Skeletal muscle satellite cell (primary cell): ENCODE measurements around the gene ZFP57. TPM values are rescaled to one million over a fixed set of nuclear protein-coding genes. Genes with fewer than 3 reads are reported as not detected.
A peak's percentile ranks its signal among the peaks of the same experiment; 100 is the strongest.

Source experiments
- H3K27me3 ChIP-seq: 2 replicates; pipeline ENCODE4 v1.7.0; 2013; ENCODE audit warnings: low read length; ENCODE audit not compliant: control insufficient read depth, insufficient read depth
- H3K36me3 ChIP-seq: 2 replicates; pipeline ENCODE4 v1.7.0; 2013; ENCODE audit warnings: mild to moderate bottlenecking, control low read depth, low read length; ENCODE audit not compliant: insufficient read depth
- H3K4me1 ChIP-seq: 2 replicates; pipeline ENCODE4 v1.7.0; 2013; ENCODE audit warnings: low read length; ENCODE audit not compliant: control insufficient read depth, insufficient read depth
- H3K4me2 ChIP-seq: 2 replicates; pipeline ENCODE4 v1.7.0; 2013; ENCODE audit warnings: mild to moderate bottlenecking, low read length
- H3K4me3 ChIP-seq: 2 replicates; pipeline ENCODE4 v1.7.0; 2013; ENCODE audit warnings: low read length
- H3K9ac ChIP-seq: 2 replicates; pipeline ENCODE4 v1.7.0; 2013; ENCODE audit warnings: mild to moderate bottlenecking, low read depth, low read length, moderate library complexity
- H3K9me3 ChIP-seq: replicated peaks from 2 replicates; pipeline ENCODE4 v1.7.0; 2013; ENCODE audit warnings: mild to moderate bottlenecking, control low read depth, low read length
- total RNA-seq: library from RNA; depleted of rRNA; stranded (reverse); fragments of >200 nt; gene quantifications from 2 replicates; pipeline ENCODE4 v1.2.3, GENCODE V29; 2012; rRNA removed

ZFP57 gene
- total RNA-seq = 0.51 TPM in 1 of 2 replicates, not detected in the other

GRCh38 chr6:29680904-29681303, at the start of gene ZFP57:
Gene ZFP57, minus strand, starts transcription at chr6:29681152. Its CDS starts 4,149 bp downstream, at chr6:29677003.
- Histone ChIP-seq H3K4me3 (no peak within 1 kb of the TSS), H3K4me2 (no peak within 1 kb of the TSS), H3K4me1 (no peaks in the 10 kb centered on the region), H3K9me3 (no peaks in the 10 kb centered on the region), H3K9ac (no peak within 1 kb of the TSS), H3K36me3 (no peaks in the 10 kb centered on the region), H3K27me3 (peaks cover 17% of the 10 kb centered on the region)

- Histone ChIP-seq H3K4me1 (no peaks in the 10 kb centered on the region), H3K4me3 (no peak overlapping the region), H3K4me2 (no peak overlapping the region), H3K9me3 (no peaks in the 10 kb centered on the region), H3K9ac (no peak overlapping the region), H3K36me3 (no peaks in the 10 kb centered on the region), H3K27me3 (peaks cover 12% of the 10 kb centered on the region)
These were observed 49.7 kb upstream of the ZFP57 start for GRCh38 chr6:29730575-29731126.

GRCh38 chr6:29729774-29730328, 48.9 kb upstream of the ZFP57 start:
- no peaks in the 10 kb centered on the region for H3K36me3 ChIP-seq
- H3K4me2 ChIP-seq = no peak overlapping the region

GRCh38 chr6:29728875-29729270, 47.9 kb upstream of the ZFP57 start:
- Histone ChIP-seq H3K36me3 (no peaks in the 10 kb centered on the region), H3K4me1 (no peaks in the 10 kb centered on the region), H3K4me2 (no peak overlapping the region)

More at GRCh38 chr6:29729774-29730328, 48.9 kb upstream of the ZFP57 start:
- no peak overlapping the region for H3K9ac ChIP-seq
- no peaks in the 10 kb centered on the region for H3K9me3 ChIP-seq
- peaks cover 12% of the 10 kb centered on the region for H3K27me3 ChIP-seq
- H3K4me3 ChIP-seq = no peak overlapping the region
- H3K4me1 ChIP-seq = no peaks in the 10 kb centered on the region

GRCh38 chr6:29728173-29728874, 47.4 kb upstream of the ZFP57 start:
- H3K4me2 ChIP-seq = no peak overlapping the region
- H3K9me3 ChIP-seq = no peaks in the 10 kb centered on the region
- no peak overlapping the region for H3K4me3 ChIP-seq
- H3K27me3 ChIP-seq = peaks cover 22% of the 10 kb centered on the region
- peaks cover 5% of the 10 kb centered on the region for H3K4me1 ChIP-seq
- H3K9ac ChIP-seq = no peak overlapping the region
- H3K36me3 ChIP-seq = no peaks in the 10 kb centered on the region

More at GRCh38 chr6:29728875-29729270, 47.9 kb upstream of the ZFP57 start:
- H3K4me3 ChIP-seq = no peak overlapping the region
- no peak overlapping the region for H3K9ac ChIP-seq
- peaks cover 19% of the 10 kb centered on the region for H3K27me3 ChIP-seq
- H3K9me3 ChIP-seq = no peaks in the 10 kb centered on the region

GRCh38 chr6:29727637-29728036, 46.7 kb upstream of the ZFP57 start:
- H3K4me1 ChIP-seq = peaks cover 6% of the 10 kb centered on the region

GRCh38 chr6:29726571-29727194, 45.7 kb upstream of the ZFP57 start:
- Histone ChIP-seq H3K4me2 (no peak overlapping the region), H3K4me1 (peaks cover 6% of the 10 kb centered on the region), H3K4me3 (no peak overlapping the region), H3K9me3 (no peaks in the 10 kb centered on the region), H3K9ac (no peak overlapping the region), H3K27me3 (peaks cover 22% of the 10 kb centered on the region), H3K36me3 (no peaks in the 10 kb centered on the region)

More at GRCh38 chr6:29727637-29728036, 46.7 kb upstream of the ZFP57 start:
- Histone ChIP-seq H3K27me3 (peaks cover 22% of the 10 kb centered on the region), H3K4me3 (no peak overlapping the region), H3K9ac (no peak overlapping the region), H3K36me3 (no peaks in the 10 kb centered on the region), H3K4me2 (no peak overlapping the region), H3K9me3 (no peaks in the 10 kb centered on the region)

- peaks cover 6% of the 10 kb centered on the region for H3K4me1 ChIP-seq
- no peaks in the 10 kb centered on the region for H3K36me3 ChIP-seq
- no peak overlapping the region for H3K4me3 ChIP-seq
These were observed 45.0 kb upstream of the ZFP57 start for GRCh38 chr6:29726001-29726400.

GRCh38 chr6:29724937-29725869, 44.3 kb upstream of the ZFP57 start:
- peaks cover 6% of the 10 kb centered on the region for H3K4me1 ChIP-seq
- H3K4me2 ChIP-seq = no peak overlapping the region
- no peaks in the 10 kb centered on the region for H3K9me3 ChIP-seq
- H3K27me3 ChIP-seq = peaks cover 18% of the 10 kb centered on the region
- H3K4me3 ChIP-seq = no peak overlapping the region
- H3K36me3 ChIP-seq = no peaks in the 10 kb centered on the region
- H3K9ac ChIP-seq = no peak overlapping the region

More at GRCh38 chr6:29726001-29726400, 45.0 kb upstream of the ZFP57 start:
- Histone ChIP-seq H3K9me3 (no peaks in the 10 kb centered on the region), H3K4me2 (no peak overlapping the region), H3K27me3 (peaks cover 22% of the 10 kb centered on the region), H3K9ac (no peak overlapping the region)

GRCh38 chr6:29723666-29724588, 43.0 kb upstream of the ZFP57 start:
- peak overlapping the region; percentile 77 for H3K4me2 ChIP-seq
- H3K36me3 ChIP-seq = no peaks in the 10 kb centered on the region
- peaks cover 6% of the 10 kb centered on the region for H3K4me1 ChIP-seq
- peak overlapping the region; percentile 36 for H3K9ac ChIP-seq
- H3K4me3 ChIP-seq = peak overlapping the region; percentile 66
- H3K27me3 ChIP-seq = peaks cover 13% of the 10 kb centered on the region
- H3K9me3 ChIP-seq = no peaks in the 10 kb centered on the region
